Sigmoid colon (tissue), 4 donors: ENCODE measurements around the gene GNPNAT1.

ENCODE experiments used
- EP300 ChIP-seq, 4 donors: sonication (generic); formaldehyde crosslinking; IDR thresholded peaks; one replicate each; pipeline ENCODE4 v1.6.1; 2017; ENCODE audit warnings: antibody characterized with exemption in 4 of 4
- POLR2A ChIP-seq, 2 donors: fragments of 450-650 bp; IDR thresholded peaks; one replicate each; pipeline ENCODE4 v1.6.1; 2016; ENCODE audit warnings: antibody characterized with exemption in 2 of 2, mild to moderate bottlenecking in 2 of 2, moderate library complexity in 2 of 2
- POLR2AphosphoS5 ChIP-seq, 4 donors: sonication (generic); formaldehyde crosslinking; IDR thresholded peaks; one replicate each; pipeline ENCODE4 v1.6.1; 2017; ENCODE audit warnings: antibody characterized with exemption in 4 of 4
- TF ChIP-seq, protein P1 (sequence below), 4 experiments: fragments of 450-650 bp in 3 of 4; fragments of 200-600 bp in 1 of 4; IDR thresholded peaks; one replicate each; pipeline ENCODE4 v1.5.1; 2016 to 2019; ENCODE audit warnings: antibody characterized with exemption in 4 of 4, mild to moderate bottlenecking in 3 of 4, moderate library complexity in 2 of 4

GRCh38 chr14:52789118-52789517, 2.3 kb downstream of the GNPNAT1 start:
- TF ChIP-seq, protein P1, sequence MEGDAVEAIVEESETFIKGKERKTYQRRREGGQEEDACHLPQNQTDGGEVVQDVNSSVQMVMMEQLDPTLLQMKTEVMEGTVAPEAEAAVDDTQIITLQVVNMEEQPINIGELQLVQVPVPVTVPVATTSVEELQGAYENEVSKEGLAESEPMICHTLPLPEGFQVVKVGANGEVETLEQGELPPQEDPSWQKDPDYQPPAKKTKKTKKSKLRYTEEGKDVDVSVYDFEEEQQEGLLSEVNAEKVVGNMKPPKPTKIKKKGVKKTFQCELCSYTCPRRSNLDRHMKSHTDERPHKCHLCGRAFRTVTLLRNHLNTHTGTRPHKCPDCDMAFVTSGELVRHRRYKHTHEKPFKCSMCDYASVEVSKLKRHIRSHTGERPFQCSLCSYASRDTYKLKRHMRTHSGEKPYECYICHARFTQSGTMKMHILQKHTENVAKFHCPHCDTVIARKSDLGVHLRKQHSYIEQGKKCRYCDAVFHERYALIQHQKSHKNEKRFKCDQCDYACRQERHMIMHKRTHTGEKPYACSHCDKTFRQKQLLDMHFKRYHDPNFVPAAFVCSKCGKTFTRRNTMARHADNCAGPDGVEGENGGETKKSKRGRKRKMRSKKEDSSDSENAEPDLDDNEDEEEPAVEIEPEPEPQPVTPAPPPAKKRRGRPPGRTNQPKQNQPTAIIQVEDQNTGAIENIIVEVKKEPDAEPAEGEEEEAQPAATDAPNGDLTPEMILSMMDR (IDR thresholded peaks at IDR 0.05), result no peak
- TF ChIP-seq EP300 (IDR thresholded peaks at IDR 0.05), result no peak
- no peak for TF ChIP-seq POLR2AphosphoS5 (IDR thresholded peaks at IDR 0.05)
- no peak for TF ChIP-seq POLR2A (IDR thresholded peaks at IDR 0.05)
